AG04449 (cell line): ENCODE data around the gene RPN2.

Experiments used
- CTCF ChIA-PET: fragments of 350-600 bp; formaldehyde crosslinking; extraction: SDS; loops from one replicate; lab custom pipeline; 2021; ENCODE audit warnings: antibody characterized with exemption; lab: Yijun Ruan, JAX
- POLR2A ChIA-PET: fragments of 400-600, 350-600 bp; formaldehyde crosslinking; extraction: SDS; loops from one replicate; lab custom pipeline; 2020; ENCODE audit warnings: antibody characterized with exemption, inconsistent platforms; lab: Yijun Ruan, JAX
- DNase-seq: peaks from one replicate; pipeline ENCODE4 v3.0.0-alpha.2; 2010; ENCODE audit warnings: low read depth, low spot score
- H3K4me3 ChIP-seq: 2 replicates; pipeline ENCODE4 v1.5.1; 2011; ENCODE audit warnings: low read depth, mild to moderate bottlenecking, control low read depth, low read length
- TF ChIP-seq, protein P1 (sequence below): IDR thresholded peaks from one replicate; pipeline ENCODE4 v1.5.1; 2011; ENCODE audit warnings: mild to moderate bottlenecking, moderate library complexity, low read length, control low read depth, inconsistent platforms; ENCODE audit not compliant: insufficient read depth; ENCODE audit errors: missing control alignments

RPN2 gene

DNA sequence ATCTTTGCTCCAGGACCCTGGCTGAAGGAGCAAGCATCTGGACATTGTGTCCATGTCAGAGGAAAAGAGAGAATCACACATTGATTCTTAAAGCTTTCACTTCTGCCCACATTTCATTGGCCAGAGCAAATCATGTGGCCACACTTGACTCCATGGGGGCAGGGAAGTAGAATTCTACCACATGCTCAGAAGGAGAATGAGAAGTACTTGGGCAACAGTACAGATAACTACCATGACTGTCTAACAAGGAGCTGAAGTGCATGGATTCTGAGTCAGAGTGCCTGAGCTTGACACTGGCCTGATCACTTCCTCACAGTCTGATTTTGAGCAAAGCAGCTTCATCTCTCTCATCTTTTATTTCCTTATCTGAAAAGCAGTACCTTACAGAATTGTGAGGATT lies 43.9 kb downstream of the RPN2 start:
- ChIA-PET CTCF (interaction anchor here (0.9 to 4.8 kb wide), 7 partner anchors 8 to 310 kb away, joined by 3 to 26 read pairs (median 4); no protein-coding TSS in a partner anchor), POLR2A (no interaction called here)
- H3K4me3 ChIP-seq, result no peak overlapping the region
- DNase-seq, result peak; percentile 80
- TF ChIP-seq, protein P1, sequence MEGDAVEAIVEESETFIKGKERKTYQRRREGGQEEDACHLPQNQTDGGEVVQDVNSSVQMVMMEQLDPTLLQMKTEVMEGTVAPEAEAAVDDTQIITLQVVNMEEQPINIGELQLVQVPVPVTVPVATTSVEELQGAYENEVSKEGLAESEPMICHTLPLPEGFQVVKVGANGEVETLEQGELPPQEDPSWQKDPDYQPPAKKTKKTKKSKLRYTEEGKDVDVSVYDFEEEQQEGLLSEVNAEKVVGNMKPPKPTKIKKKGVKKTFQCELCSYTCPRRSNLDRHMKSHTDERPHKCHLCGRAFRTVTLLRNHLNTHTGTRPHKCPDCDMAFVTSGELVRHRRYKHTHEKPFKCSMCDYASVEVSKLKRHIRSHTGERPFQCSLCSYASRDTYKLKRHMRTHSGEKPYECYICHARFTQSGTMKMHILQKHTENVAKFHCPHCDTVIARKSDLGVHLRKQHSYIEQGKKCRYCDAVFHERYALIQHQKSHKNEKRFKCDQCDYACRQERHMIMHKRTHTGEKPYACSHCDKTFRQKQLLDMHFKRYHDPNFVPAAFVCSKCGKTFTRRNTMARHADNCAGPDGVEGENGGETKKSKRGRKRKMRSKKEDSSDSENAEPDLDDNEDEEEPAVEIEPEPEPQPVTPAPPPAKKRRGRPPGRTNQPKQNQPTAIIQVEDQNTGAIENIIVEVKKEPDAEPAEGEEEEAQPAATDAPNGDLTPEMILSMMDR, result no peak

DNA sequence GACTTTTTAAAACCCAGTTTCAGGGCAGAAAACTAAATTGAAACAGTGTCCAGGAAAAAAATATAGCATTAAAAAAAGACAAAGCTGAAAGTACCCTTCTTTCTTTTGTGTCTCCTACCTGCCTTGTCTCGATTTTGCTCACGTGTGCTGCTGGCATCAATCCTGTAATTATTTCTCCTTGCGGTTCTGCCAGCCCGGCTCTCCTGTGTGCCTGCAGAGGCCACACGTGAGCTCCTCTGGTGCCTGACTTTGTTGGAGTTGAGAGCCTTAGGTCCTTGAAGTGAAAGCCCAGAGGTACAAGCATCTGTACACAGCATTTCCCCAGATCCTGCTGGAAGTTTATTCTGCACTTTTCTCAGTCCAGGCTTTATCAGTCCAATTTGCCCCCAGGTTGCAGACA lies 46.0 kb downstream of the RPN2 start:
- TF ChIP-seq, protein P1, result no peak
- CTCF ChIA-PET, result interaction anchor here (3.8 to 4.8 kb wide), 2 partner anchors 30 to 34 kb away, joined by 15 to 26 read pairs; no protein-coding TSS in a partner anchor
- POLR2A ChIA-PET, result no interaction called here
- no peak overlapping the region for H3K4me3 ChIP-seq
- no peak for DNase-seq

DNA sequence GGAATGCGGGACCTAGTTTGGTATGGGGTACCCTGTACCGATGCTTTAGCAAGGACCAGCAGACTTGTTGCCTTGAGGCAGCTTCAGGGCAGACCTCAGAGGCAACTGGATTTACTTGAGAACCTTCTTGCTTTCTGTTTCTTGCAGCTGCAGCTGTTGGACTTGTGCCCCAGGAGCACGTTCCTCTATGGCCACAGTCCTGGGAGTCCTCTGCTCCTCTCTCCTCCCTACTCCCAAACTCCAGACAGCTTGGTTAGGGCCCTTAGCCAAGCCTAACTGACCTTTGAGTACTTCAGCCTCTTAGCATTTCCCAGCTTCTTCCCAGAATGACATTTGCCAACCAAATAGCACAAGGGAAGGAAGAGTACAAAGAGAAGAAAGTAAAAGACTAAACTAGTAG lies 47.8 kb downstream of the RPN2 start:
- ChIA-PET CTCF (interaction anchor here (0.7 to 1.0 kb wide), 2 partner anchors 24 to 31 kb away, joined by 3 read pairs; no protein-coding TSS in a partner anchor), POLR2A (no interaction called here)
- TF ChIP-seq, protein P1, result no peak
- no peak overlapping the region for H3K4me3 ChIP-seq
- DNase-seq, result no peak

DNA sequence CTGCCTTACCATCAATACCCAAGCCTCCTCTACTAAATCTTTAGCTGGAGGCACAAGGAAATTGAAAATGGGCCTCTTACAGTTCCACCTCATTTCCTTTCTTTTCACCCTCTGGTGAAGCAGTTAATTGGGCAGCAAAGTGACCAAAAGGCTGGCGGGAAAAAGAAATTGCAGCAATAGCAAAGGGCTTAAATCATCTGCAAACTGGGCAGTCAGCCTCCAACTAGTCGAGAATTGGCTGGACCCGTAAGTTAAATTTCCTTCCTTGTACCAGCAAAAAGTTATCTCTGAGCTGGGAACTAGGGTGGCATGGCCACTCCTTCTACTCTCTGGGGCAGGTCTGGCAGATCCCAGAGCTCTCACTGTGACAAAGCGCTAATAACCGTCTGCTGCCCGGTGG lies 49.0 kb downstream of the RPN2 start:
- POLR2A ChIA-PET, result no interaction called here
- no peak overlapping the region for H3K4me3 ChIP-seq
- TF ChIP-seq, protein P1, result no peak
- DNase-seq, result no peak
- CTCF ChIA-PET, result interaction anchor here (0.8 to 1.1 kb wide), 3 partner anchors 33 to 42 kb away, joined by 3 to 4 read pairs (median 3); no protein-coding TSS in a partner anchor

DNA sequence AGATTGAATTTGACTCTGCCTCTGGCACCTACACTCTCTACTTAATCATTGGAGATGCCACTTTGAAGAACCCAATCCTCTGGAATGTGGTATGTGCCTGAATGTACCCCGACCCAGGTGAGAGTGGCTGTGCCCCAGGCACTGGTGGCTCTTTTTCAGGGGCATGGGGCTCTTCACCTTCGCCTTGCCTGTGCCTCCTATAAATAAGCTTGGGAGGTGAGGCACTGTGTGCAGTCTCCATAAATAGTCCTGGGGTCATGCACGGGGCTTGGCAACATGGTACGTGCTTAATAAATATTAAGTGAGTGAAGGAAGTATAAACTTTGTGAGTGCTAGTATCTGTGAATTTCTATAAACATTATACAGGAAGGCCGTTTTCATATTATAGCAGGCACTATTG lies 49.5 kb downstream of the RPN2 start:
- ChIA-PET CTCF (interaction anchor here (1.0 to 1.4 kb wide), 4 partner anchors 26 to 41 kb away, joined by 3 to 5 read pairs (median 3); no protein-coding TSS in a partner anchor), POLR2A (interaction anchor here (0.7 kb wide), 1 partner anchor 447 kb away, joined by 3 read pairs; no protein-coding TSS in a partner anchor)
- DNase-seq, result no peak
- no peak overlapping the region for H3K4me3 ChIP-seq
- TF ChIP-seq, protein P1, result no peak

DNA sequence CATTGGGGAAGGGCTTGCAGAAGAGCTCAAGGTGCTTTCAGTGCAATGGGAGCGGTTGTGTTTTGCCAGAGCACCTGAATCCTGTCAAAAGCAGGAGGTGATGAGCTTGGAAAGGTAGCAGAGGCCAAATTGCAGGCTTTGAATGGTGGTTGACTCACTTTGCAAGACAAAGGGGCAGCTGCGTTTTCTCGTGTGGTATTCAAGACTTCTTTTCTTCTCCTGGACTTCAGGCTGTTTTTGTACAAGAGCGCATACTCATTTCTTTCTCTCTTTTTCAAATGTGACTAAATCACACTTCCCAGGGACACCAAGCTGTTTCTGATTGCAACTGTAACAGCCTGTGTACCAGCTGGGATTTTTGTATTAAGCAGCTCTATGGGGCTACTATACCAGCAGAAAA lies 50.2 kb downstream of the RPN2 start:
- ChIA-PET POLR2A (interaction anchor here (0.7 kb wide), 1 partner anchor 446 kb away, joined by 3 read pairs; no protein-coding TSS in a partner anchor), CTCF (interaction anchor here (0.6 to 1.4 kb wide), 4 partner anchors 21 to 304 kb away, joined by 3 to 5 read pairs (median 3); no protein-coding TSS in a partner anchor)
- H3K4me3 ChIP-seq, result no peak overlapping the region

More for the DNA sequence above, 50.2 kb downstream of the RPN2 start:
- TF ChIP-seq, protein P1, result no peak
- DNase-seq, result no peak
